Vagina (tissue), 2 donors: ENCODE data around the gene FADS3. TPM values are rescaled to one million over a fixed set of nuclear protein-coding genes. Genes with fewer than 3 reads are reported as not detected.

Source experiments
- DNase-seq, 2 donors: peaks; one replicate each; pipeline ENCODE4 v3.0.0-alpha.2; 2017; ENCODE audit errors: extremely low spot score in 2 of 2
- H3K27ac ChIP-seq: fragments of 200-600 bp; sonication (generic); one replicate; pipeline ENCODE4 v1.5.1; 2019
- H3K27me3 ChIP-seq: fragments of 200-600 bp; sonication (generic); one replicate; pipeline ENCODE4 v1.5.1; 2019
- H3K36me3 ChIP-seq, 2 donors: fragments of 200-600 bp; sonication (generic); one replicate each; pipeline ENCODE4 v1.5.1; 2017 to 2019
- H3K4me1 ChIP-seq: fragments of 200-600 bp; sonication (generic); one replicate; pipeline ENCODE4 v1.5.1; 2019
- H3K4me3 ChIP-seq, 2 donors: fragments of 200-600 bp; sonication (generic); 1 replicate in 1 of 2; 2 replicates in 1 of 2; pipeline ENCODE4 v1.5.1; 2016 to 2019
- H3K9me3 ChIP-seq: fragments of 200-600 bp; sonication (generic); one replicate; pipeline ENCODE4 v1.5.1; 2019
- POLR2A ChIP-seq, 2 donors: fragments of 450-650 bp; IDR thresholded peaks; one replicate each; pipeline ENCODE4 v1.6.1; 2017; ENCODE audit warnings: antibody characterized with exemption in 2 of 2, mild to moderate bottlenecking in 2 of 2, moderate library complexity in 2 of 2
- POLR2AphosphoS5 ChIP-seq, 2 donors: sonication (generic); formaldehyde crosslinking; IDR thresholded peaks; one replicate each; pipeline ENCODE4 v1.9.0; 2017; ENCODE audit warnings: antibody characterized with exemption in 2 of 2, mild to moderate bottlenecking in 2 of 2, low read depth in 1 of 2; ENCODE audit not compliant: insufficient read depth in 1 of 2
- intact Hi-C: fragments of 100-400 bp; cut with DNase I; formaldehyde crosslinking; loops from one replicate; pipeline ENCODE4 v1.15.1; 2023
- total RNA-seq: library from RNA; depleted of rRNA; stranded (reverse); fragments of >200 nt; gene quantifications from one replicate; pipeline ENCODE4 v1.2.3, GENCODE V29; 2016
- TF ChIP-seq, protein P1 (sequence below), 3 experiments: fragments of 450-650 bp in 2 of 3; fragments of 200-600 bp in 1 of 3; sonication (generic) in 1 of 3; IDR thresholded peaks; one replicate each; pipeline ENCODE4 v1.5.1; 2017 to 2019; ENCODE audit warnings: antibody characterized with exemption in 3 of 3, mild to moderate bottlenecking in 2 of 3, moderate library complexity in 2 of 3

The FADS3 gene
- total RNA-seq, 1 donor from 2014 or later, result 41.5 TPM

DNA sequence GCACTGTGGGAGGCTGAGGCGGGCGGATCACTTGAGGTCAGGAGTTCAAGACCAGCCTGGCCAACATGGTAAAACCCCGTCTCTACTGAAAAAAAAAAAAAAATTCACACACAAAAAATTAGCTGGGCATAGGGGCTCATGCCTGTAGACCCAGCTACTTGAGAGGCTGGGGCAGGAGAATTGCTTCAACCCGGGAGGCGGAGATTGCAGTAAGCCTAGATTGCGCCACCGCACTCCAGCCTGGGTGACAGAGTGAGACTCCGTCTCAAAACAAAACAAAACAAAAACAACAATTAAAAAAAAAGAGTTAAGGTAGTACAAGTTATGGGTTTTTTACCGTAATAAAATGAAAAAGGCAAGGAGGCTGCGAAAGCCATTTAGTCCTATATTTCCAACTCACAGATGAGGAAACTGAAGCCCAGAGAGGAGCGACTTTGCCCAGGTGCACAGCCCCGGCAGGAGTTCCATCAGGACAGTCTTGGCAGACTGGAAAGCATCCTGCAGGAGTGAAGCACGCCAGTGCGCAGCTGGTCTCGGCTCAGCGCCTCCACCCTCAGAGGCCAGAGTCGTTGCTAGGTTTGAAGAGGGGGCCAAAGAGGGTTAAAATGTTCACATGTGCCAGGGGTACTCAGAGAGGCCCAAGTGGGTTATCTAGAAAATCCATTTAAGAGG, 3.8 kb upstream of the FADS3 start:
- Histone ChIP-seq H3K4me1 (peaks cover 31% of the 10 kb centered on the region), H3K36me3 (no peaks in the 10 kb centered on the region), H3K4me3 (no peak overlapping the region), H3K9me3 (no peaks in the 10 kb centered on the region), H3K27me3 (no peaks in the 10 kb centered on the region), H3K27ac (no peak overlapping the region)
- no peak for DNase-seq
- intact Hi-C loops, result loop anchor here (5.0 to 10.0 kb wide), 3 partner anchors 100 to 220 kb away; partner anchors contain the start of genes FEN1 and TMEM258
- TF ChIP-seq, protein P1, sequence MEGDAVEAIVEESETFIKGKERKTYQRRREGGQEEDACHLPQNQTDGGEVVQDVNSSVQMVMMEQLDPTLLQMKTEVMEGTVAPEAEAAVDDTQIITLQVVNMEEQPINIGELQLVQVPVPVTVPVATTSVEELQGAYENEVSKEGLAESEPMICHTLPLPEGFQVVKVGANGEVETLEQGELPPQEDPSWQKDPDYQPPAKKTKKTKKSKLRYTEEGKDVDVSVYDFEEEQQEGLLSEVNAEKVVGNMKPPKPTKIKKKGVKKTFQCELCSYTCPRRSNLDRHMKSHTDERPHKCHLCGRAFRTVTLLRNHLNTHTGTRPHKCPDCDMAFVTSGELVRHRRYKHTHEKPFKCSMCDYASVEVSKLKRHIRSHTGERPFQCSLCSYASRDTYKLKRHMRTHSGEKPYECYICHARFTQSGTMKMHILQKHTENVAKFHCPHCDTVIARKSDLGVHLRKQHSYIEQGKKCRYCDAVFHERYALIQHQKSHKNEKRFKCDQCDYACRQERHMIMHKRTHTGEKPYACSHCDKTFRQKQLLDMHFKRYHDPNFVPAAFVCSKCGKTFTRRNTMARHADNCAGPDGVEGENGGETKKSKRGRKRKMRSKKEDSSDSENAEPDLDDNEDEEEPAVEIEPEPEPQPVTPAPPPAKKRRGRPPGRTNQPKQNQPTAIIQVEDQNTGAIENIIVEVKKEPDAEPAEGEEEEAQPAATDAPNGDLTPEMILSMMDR (IDR thresholded peaks at IDR 0.05), result no peak
- TF ChIP-seq POLR2A (IDR thresholded peaks at IDR 0.05), result no peak
- TF ChIP-seq POLR2AphosphoS5 (IDR thresholded peaks at IDR 0.05; ENCODE audit: insufficient read depth in 1 of 2, low read depth in 1 of 2), result no peak

DNA sequence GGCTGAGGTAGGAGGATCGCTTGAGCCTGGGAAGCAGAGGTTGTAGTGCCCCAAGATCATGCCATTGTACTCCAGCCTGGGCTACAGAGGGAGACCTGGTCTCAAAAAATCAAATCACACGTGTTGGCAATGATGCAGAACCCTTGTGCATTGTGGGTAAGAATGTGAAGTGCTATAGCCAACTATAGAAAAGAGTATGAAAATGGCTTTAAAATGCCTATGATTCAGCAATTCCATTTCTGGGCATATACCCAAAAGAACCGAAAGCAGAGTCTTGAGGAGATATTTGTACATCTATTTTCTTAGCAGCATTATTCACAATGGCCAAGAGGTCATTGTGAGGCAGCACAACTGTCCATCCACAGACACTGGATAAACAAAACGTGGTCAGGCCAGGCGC, 2.6 kb upstream of the FADS3 start:
- intact Hi-C loops, result loop anchor here (5.0 to 10.0 kb wide), 3 partner anchors 77 to 221 kb away; partner anchors contain the start of genes FADS1, FEN1 and TMEM258
- H3K27ac ChIP-seq, result peak overlapping the region; percentile 13

DNA sequence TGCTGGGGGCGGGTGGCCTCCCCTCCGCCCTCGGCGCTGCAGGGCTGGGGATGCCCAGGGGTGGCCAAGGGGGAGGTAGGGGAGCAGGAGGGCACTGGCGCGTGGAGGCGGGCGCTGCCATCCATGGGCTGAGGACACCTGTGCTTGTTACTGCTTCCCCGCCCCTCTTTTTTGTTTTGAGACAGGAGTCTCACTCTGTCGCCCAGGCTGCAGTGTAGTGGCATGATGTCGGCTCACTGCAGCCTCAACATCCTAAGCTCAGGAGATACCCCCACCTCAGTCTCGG, 683 bp upstream of the FADS3 start:
- Histone ChIP-seq H3K27me3 (no peaks in the 10 kb centered on the region), H3K9me3 (no peaks in the 10 kb centered on the region), H3K4me1 (peaks cover 25% of the 10 kb centered on the region), H3K4me3 (peak overlapping the region; percentile 70 to 78), H3K36me3 (no peaks in the 10 kb centered on the region), H3K27ac (peak overlapping the region; percentile 89)
- TF ChIP-seq POLR2AphosphoS5 (IDR thresholded peaks at IDR 0.05; ENCODE audit: insufficient read depth in 1 of 2, low read depth in 1 of 2), result no peak
- no peak for TF ChIP-seq POLR2A (IDR thresholded peaks at IDR 0.05)
- TF ChIP-seq, protein P1 (IDR thresholded peaks at IDR 0.05), result no peak
- no peak for DNase-seq
- intact Hi-C loops, result loop anchor here (5.0 to 10.0 kb wide), 3 partner anchors 75 to 223 kb away; partner anchors contain the start of genes FADS1, FEN1 and TMEM258

More for the DNA sequence above, 2.6 kb upstream of the FADS3 start:
- Histone ChIP-seq H3K36me3 (no peaks in the 10 kb centered on the region), H3K4me3 (no peak overlapping the region), H3K9me3 (no peaks in the 10 kb centered on the region), H3K4me1 (peaks cover 28% of the 10 kb centered on the region), H3K27me3 (no peaks in the 10 kb centered on the region)
- DNase-seq, result no peak
- no peak for TF ChIP-seq POLR2AphosphoS5 (IDR thresholded peaks at IDR 0.05; ENCODE audit: insufficient read depth in 1 of 2, low read depth in 1 of 2)
- TF ChIP-seq, protein P1 (IDR thresholded peaks at IDR 0.05), result no peak
- TF ChIP-seq POLR2A (IDR thresholded peaks at IDR 0.05), result no peak

DNA sequence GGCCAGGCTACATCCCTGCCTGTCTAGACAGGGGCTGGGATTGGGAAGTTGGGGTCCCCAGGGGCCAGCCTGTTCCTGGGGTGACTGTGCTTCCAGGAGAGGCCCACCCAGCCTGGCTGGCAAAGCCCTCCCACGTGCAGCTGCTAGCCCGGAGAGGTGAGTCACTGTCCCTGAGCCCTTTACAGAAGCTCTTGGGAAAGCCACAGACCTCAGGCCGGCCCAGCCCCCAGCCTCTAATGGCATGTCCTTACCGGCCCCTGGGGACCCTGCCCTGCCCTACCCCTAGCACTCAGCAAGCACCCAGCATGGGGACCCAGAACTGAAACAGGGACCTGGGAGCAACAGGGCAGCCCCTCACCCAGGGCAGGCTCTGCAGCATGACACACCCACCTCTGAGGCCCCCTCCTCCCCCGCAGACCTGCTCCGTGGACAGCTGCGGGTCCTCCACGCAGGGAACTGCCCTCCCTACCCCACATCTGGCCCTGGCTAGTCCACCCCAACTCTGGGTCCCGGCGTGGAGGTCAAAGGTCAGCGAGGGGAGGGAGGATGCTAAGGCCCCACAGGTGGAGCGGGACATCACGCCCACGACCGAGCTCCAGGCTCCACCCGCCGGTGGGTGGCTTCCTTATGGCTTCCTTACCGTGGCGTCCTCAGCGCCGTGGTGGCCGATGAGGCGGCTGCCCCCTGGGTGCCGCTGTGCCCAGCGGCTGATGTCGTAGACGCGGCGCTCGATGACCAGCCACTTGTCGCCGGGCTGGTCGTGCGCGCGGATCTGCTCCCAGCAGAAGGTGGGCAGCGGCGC, 615 bp downstream of the FADS3 start:
- Histone ChIP-seq H3K4me3 (peak overlapping the region; percentile 70 to 78), H3K36me3 (no peaks in the 10 kb centered on the region), H3K9me3 (no peaks in the 10 kb centered on the region), H3K27me3 (no peaks in the 10 kb centered on the region), H3K4me1 (peaks cover 25% of the 10 kb centered on the region), H3K27ac (peak overlapping the region; percentile 89)
- intact Hi-C loops, result loop anchor here (5.0 to 10.0 kb wide), 3 partner anchors 73 to 224 kb away; partner anchors contain the start of genes FADS1, FEN1 and TMEM258
- TF ChIP-seq, protein P1 (IDR thresholded peaks at IDR 0.05), result no peak
- TF ChIP-seq POLR2AphosphoS5 (IDR thresholded peaks at IDR 0.05; ENCODE audit: insufficient read depth in 1 of 2, low read depth in 1 of 2), result peak in 1 of 2 donors; percentile 36
- no peak for DNase-seq
